GM12878 (cell line): ENCODE results near the gene PPM1E. TPM values are rescaled to one million over a fixed set of nuclear protein-coding genes. Genes with fewer than 3 reads are reported as not detected.

Experiments
- ATAC-seq: fragments of 200-7000 bp; cut with Tn5 transposase; 3 replicates; pipeline ENCODE4 v1.9.1; 2020; ENCODE audit warnings: mild to moderate bottlenecking, moderate library complexity
- BruUV-seq: library from RNA; stranded (reverse); fragments of 400-500 nt; replicated peaks from 2 replicates; lab custom pipeline; 2021; lab: Mats Ljungman, UMichigan
- CTCF ChIA-PET: fragments of 300-600 bp; sonication (Branson Sonifier 250); formaldehyde crosslinking; extraction: SDS; loops from one replicate; lab custom pipeline; 2021; ENCODE audit warnings: inconsistent platforms; lab: Yijun Ruan, JAX
- POLR2A ChIA-PET: fragments of 350-600 bp; formaldehyde crosslinking; extraction: SDS; loops from one replicate; lab custom pipeline; 2021; ENCODE audit warnings: inconsistent platforms; lab: Charles Lee
- RAD21 ChIA-PET: fragments of 300-600 bp; sonication (Branson Sonifier 250); formaldehyde crosslinking; loops from one replicate; lab custom pipeline; 2023; ENCODE audit warnings: antibody characterized with exemption; ENCODE audit not compliant: unreplicated experiment; lab: Charles Lee
- SMC1A ChIA-PET: fragments of 300-600 bp; sonication (Branson Sonifier 250); formaldehyde crosslinking; loops from one replicate; lab custom pipeline; 2023; ENCODE audit not compliant: unreplicated experiment, uncharacterized antibody; lab: Charles Lee
- DNase-seq: peaks from one replicate; pipeline ENCODE4 v3.0.0-alpha.2; 2011; ENCODE audit warnings: low read depth, low spot score
- FAIRE-seq: peaks from 3 replicates; lab custom pipeline; 2011; peaks lifted over from hg19 to GRCh38; lab: Jason Lieb, UNC
- H2AFZ ChIP-seq: 2 replicates; pipeline ENCODE4 v1.6.0; 2011; ENCODE audit warnings: low read depth, low read length, control low read depth; ENCODE audit not compliant: control insufficient read depth
- H3K27ac ChIP-seq: 2 replicates; pipeline ENCODE4 v1.5.1; 2011; ENCODE audit warnings: control low read depth; ENCODE audit not compliant: control insufficient read depth, insufficient read depth
- H3K27me3 ChIP-seq, 2 experiments: replicated peaks in 1 of 2; 2 replicates each; pipeline versions ENCODE4 v1.6.0 to v1.6.1; 2011; ENCODE audit warnings: low read length in 1 of 2; ENCODE audit not compliant: control insufficient read depth in 2 of 2, insufficient read depth in 2 of 2
- H3K36me3 ChIP-seq, 2 experiments: 2 replicates each; pipeline ENCODE4 v1.5.1; 2011; ENCODE audit warnings: low read length in 1 of 2; ENCODE audit not compliant: control insufficient read depth in 2 of 2, insufficient read depth in 2 of 2
- H3K4me1 ChIP-seq: 2 replicates; pipeline ENCODE4 v1.6.1; 2011; ENCODE audit warnings: mild to moderate bottlenecking, low read length, moderate library complexity, mixed read lengths; ENCODE audit not compliant: control insufficient read depth, insufficient read depth
- H3K4me2 ChIP-seq: 2 replicates; pipeline ENCODE4 v1.6.0; 2011; ENCODE audit warnings: control low read depth; ENCODE audit not compliant: control insufficient read depth, insufficient read depth
- H3K4me3 ChIP-seq: fragments of 200-600 bp; sonication (generic); 2 replicates; pipeline ENCODE4 v1.5.1; 2016
- H3K79me2 ChIP-seq: 2 replicates; pipeline ENCODE4 v1.6.0; 2011; ENCODE audit warnings: low read length; ENCODE audit not compliant: control insufficient read depth, insufficient read depth
- H3K9ac ChIP-seq: 2 replicates; pipeline ENCODE4 v1.8.0; 2011; ENCODE audit warnings: low read length, control low read depth, mixed read lengths; ENCODE audit not compliant: control insufficient read depth, insufficient read depth
- H3K9me3 ChIP-seq: replicated peaks from 3 replicates; pipeline ENCODE4 v1.5.1; 2011; ENCODE audit warnings: mild to moderate bottlenecking, low read length; ENCODE audit not compliant: control insufficient read depth, insufficient read depth
- H4K20me1 ChIP-seq: 2 replicates; pipeline ENCODE4 v1.6.0; 2011; ENCODE audit not compliant: control insufficient read depth, insufficient read depth
- FOS ChIP-seq: IDR thresholded peaks from 3 replicates; pipeline ENCODE4 v1.6.1; 2011; ENCODE audit warnings: borderline replicate concordance; ENCODE audit not compliant: insufficient read length; ENCODE audit errors: extremely low read depth
- KAT2A ChIP-seq: conservative IDR thresholded peaks from 2 replicates; pipeline ENCODE4 v1.6.1; 2011; ENCODE audit warnings: low read depth, low read length; ENCODE audit not compliant: control insufficient read depth
- NFYB ChIP-seq: IDR thresholded peaks from 2 replicates; pipeline ENCODE4 v1.6.1; 2011; ENCODE audit warnings: low read depth, mild to moderate bottlenecking, low read length, improper control_type of control experiment, moderate library complexity; ENCODE audit not compliant: insufficient read depth
- RFX5 ChIP-seq: IDR thresholded peaks from 2 replicates; pipeline ENCODE4 v1.6.1; 2011; ENCODE audit warnings: low read depth, low read length, improper control_type of control experiment
- YY1 ChIP-seq: IDR thresholded peaks from 2 replicates; pipeline ENCODE4 v1.6.1; 2011; ENCODE audit warnings: low read depth, mild to moderate bottlenecking, low read length
- WGBS: methylation state at CpG from one replicate; pipeline ENCODE4 v1.1.6; 2016; ENCODE audit warnings: low lambda C conversion rate; ENCODE audit not compliant: insufficient replicate concordance, insufficient coverage; ENCODE audit errors: missing lambda C conversion rate; 5-methylcytosine and 5-hydroxymethylcytosine counted together
- in situ Hi-C: fragments of 300-500 bp; cut with MboI; formaldehyde crosslinking; loops from 9 replicates; pipeline ENCODE4 v1.14.3; 2018; ENCODE audit warnings: mixed read lengths
- intact Hi-C: fragments of 100-400 bp; cut with micrococcal nuclease; formaldehyde crosslinking; loops from one replicate; pipeline ENCODE4 v1.14.2; 2022; ENCODE audit not compliant: unreplicated experiment
- polyA plus RNA-seq, 11 experiments: library from polyadenylated mRNA; depleted of rRNA in 4 of 11; unstranded in 6 of 11; stranded (reverse) in 5 of 11; fragments of >200 nt; fragmentation: Nextera tagmentation in 4 of 11; fragmentation: Illumina TruSeq in 1 of 11; extraction: Ambion mirVana in 4 of 11; extraction: Trizol in 1 of 11; gene quantifications; 1 replicate in 1 of 11; 2 replicates in 10 of 11; pipeline versions ENCODE4 v1.2.1 to v1.2.3, GENCODE V29; 2011 to 2016; ENCODE audit warnings: inconsistent platforms in 2 of 11, missing spikeins in 2 of 11, low read depth in 1 of 11
- total RNA-seq, 4 experiments: library from RNA; depleted of rRNA in 3 of 4; stranded (reverse); fragments of >200 nt in 3 of 4; fragmentation: Illumina TruSeq in 1 of 4; extraction: Trizol in 1 of 4; gene quantifications; 2 replicates each; pipeline versions ENCODE4 v1.2.1 to v1.2.3, GENCODE V29; 2013 to 2021
- TF ChIP-seq, protein P1 (sequence below): fragments of 450-650 bp; IDR thresholded peaks from 2 replicates; pipeline ENCODE4 v1.6.1; 2017; ENCODE audit warnings: antibody characterized with exemption, mild to moderate bottlenecking, moderate library complexity
- TF ChIP-seq, protein P2 (sequence below): fragments of 450-650 bp; IDR thresholded peaks from 2 replicates; pipeline ENCODE4 v1.6.1; 2016; ENCODE audit warnings: mild to moderate bottlenecking, moderate library complexity, borderline replicate concordance

The PPM1E gene
- total and polyA plus RNA-seq, 10 of the 15 experiments (the other 5 are each of a cell fraction or from before 2014, with no cell fraction given), result 0.07 to 0.28 (median 0.16) TPM

DNA sequence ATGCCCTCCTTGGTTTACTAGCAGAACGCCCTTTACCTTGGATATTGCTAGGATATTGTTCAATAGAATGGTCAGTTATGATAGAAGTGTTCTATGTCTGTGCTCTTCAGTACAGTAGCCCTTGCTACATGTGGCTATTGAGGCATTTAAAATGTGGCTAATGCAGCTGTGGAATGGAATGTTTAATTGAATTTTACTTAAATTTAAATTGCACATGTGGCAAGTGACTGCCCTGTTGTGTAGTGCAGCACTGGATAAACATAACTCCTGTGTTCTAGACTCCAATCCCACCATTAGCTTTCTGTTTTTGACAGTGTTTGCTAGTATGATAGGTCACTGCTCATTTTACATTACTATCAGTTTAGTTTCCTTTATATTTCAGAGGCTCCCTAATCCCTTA is 33.4 kb upstream of the PPM1E start:
- Histone ChIP-seq H3K36me3 (peaks cover 1 to 10% of the 10 kb centered on the region in 2 experiments; a peak in 2 of 4 replicates), H3K4me1 (no peaks in the 10 kb centered on the region), H3K4me2 (no peak overlapping the region), H3K4me3 (no peak overlapping the region), H4K20me1 (no peaks in the 10 kb centered on the region), H3K79me2 (no peaks in the 10 kb centered on the region), H2AFZ (no peak overlapping the region), H3K27ac (no peak overlapping the region), H3K27me3 (no peaks in the 10 kb centered on the region), H3K9ac (no peak overlapping the region), H3K9me3 (no peaks in the 10 kb centered on the region)
- in situ Hi-C loops (no loop called here), intact Hi-C loops (no loop called here)
- CTCF ChIA-PET, result no interaction called here
- RAD21 ChIA-PET, result no interaction called here
- DNase-seq, result no peak
- no peak for FAIRE-seq
- no peak for ATAC-seq
- SMC1A ChIA-PET, result interaction anchor here (1.0 kb wide), 1 partner anchor 9 kb away, joined by 3 read pairs; no protein-coding TSS in a partner anchor
- TF ChIP-seq YY1 (no peak), FOS (no peak), RFX5 (no peak), KAT2A (no peak), NFYB (no peak)
- TF ChIP-seq, protein P1, sequence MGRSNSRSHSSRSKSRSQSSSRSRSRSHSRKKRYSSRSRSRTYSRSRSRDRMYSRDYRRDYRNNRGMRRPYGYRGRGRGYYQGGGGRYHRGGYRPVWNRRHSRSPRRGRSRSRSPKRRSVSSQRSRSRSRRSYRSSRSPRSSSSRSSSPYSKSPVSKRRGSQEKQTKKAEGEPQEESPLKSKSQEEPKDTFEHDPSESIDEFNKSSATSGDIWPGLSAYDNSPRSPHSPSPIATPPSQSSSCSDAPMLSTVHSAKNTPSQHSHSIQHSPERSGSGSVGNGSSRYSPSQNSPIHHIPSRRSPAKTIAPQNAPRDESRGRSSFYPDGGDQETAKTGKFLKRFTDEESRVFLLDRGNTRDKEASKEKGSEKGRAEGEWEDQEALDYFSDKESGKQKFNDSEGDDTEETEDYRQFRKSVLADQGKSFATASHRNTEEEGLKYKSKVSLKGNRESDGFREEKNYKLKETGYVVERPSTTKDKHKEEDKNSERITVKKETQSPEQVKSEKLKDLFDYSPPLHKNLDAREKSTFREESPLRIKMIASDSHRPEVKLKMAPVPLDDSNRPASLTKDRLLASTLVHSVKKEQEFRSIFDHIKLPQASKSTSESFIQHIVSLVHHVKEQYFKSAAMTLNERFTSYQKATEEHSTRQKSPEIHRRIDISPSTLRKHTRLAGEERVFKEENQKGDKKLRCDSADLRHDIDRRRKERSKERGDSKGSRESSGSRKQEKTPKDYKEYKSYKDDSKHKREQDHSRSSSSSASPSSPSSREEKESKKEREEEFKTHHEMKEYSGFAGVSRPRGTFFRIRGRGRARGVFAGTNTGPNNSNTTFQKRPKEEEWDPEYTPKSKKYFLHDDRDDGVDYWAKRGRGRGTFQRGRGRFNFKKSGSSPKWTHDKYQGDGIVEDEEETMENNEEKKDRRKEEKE, result no peak
- TF ChIP-seq, protein P2, sequence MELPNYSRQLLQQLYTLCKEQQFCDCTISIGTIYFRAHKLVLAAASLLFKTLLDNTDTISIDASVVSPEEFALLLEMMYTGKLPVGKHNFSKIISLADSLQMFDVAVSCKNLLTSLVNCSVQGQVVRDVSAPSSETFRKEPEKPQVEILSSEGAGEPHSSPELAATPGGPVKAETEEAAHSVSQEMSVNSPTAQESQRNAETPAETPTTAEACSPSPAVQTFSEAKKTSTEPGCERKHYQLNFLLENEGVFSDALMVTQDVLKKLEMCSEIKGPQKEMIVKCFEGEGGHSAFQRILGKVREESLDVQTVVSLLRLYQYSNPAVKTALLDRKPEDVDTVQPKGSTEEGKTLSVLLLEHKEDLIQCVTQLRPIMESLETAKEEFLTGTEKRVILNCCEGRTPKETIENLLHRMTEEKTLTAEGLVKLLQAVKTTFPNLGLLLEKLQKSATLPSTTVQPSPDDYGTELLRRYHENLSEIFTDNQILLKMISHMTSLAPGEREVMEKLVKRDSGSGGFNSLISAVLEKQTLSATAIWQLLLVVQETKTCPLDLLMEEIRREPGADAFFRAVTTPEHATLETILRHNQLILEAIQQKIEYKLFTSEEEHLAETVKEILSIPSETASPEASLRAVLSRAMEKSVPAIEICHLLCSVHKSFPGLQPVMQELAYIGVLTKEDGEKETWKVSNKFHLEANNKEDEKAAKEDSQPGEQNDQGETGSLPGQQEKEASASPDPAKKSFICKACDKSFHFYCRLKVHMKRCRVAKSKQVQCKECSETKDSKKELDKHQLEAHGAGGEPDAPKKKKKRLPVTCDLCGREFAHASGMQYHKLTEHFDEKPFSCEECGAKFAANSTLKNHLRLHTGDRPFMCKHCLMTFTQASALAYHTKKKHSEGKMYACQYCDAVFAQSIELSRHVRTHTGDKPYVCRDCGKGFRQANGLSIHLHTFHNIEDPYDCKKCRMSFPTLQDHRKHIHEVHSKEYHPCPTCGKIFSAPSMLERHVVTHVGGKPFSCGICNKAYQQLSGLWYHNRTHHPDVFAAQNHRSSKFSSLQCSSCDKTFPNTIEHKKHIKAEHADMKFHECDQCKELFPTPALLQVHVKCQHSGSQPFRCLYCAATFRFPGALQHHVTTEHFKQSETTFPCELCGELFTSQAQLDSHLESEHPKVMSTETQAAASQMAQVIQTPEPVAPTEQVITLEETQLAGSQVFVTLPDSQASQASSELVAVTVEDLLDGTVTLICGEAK, result no peak
- WGBS, result 93% methylated on average over 1 of the region's 1 CpG
- no TSS peak for BruUV-seq
- POLR2A ChIA-PET, result no interaction called here
